ENCODE results near the gene PCDHB12.
"Not testable (repeated sequence)": the region's sequence is repeated elsewhere in the genome, so short reads cannot be mapped to it uniquely, and the experiment has no call there.

PCDHB12 gene

DNA sequence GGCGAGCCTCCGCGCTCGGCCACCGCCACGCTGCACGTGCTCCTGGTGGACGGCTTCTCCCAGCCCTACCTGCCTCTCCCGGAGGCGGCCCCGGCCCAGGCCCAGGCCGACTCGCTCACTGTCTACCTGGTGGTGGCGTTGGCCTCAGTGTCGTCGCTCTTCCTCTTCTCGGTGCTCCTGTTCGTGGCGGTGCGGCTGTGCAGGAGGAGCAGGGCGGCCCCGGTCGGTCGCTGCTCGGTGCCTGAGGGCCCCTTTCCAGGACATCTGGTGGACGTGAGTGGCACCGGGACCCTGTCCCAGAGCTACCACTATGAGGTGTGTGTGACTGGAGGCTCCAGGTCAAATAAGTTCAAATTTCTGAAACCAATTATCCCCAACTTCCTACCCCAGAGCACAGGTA, 2.3 kb downstream of the PCDHB12 start:
- DNase-seq, result not testable (repeated sequence)

DNA sequence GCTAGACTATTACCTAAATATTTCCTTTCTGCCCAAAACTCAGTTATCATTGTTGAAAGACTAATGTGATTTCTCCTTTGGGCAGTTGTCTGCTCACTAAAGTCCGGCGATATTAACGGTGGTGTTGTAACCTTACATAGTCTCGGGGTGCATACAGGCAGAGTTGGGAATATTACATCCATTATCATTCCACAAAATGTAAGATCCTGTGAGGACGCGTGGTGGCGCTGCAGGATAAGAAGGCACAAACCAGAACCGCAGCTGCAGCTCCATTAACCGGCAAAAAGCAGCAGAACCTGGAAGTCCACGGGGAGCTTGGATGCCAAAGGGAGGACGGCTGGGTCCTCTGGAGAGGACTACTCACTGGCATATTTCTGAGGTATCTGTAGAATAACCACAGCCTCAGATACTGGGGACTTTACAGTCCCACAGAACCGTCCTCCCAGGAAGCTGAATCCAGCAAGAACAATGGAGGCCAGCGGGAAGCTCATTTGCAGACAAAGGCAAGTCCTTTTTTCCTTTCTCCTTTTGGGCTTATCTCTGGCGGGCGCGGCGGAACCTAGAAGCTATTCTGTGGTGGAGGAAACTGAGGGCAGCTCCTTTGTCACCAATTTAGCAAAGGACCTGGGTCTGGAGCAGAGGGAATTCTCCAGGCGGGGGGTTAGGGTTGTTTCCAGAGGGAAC, 5.3 kb downstream of the PCDHB12 start, which contains the start of gene PCDHB13:
PCDHB13 (plus strand) TSS at position 264 of the 684 bp plus-strand sequence; CDS start at position 469, 205 bp downstream.
- DNase-seq, result not testable (repeated sequence)

DNA sequence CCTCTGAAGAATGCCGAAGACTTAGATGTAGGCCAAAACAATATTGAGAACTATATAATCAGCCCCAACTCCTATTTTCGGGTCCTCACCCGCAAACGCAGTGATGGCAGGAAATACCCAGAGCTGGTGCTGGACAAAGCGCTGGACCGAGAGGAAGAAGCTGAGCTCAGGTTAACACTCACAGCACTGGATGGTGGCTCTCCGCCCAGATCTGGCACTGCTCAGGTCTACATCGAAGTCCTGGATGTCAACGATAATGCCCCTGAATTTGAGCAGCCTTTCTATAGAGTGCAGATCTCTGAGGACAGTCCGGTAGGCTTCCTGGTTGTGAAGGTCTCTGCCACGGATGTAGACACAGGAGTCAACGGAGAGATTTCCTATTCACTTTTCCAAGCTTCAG, 6.1 kb downstream of the PCDHB12 start:
- DNase-seq, result not testable (repeated sequence)

DNA sequence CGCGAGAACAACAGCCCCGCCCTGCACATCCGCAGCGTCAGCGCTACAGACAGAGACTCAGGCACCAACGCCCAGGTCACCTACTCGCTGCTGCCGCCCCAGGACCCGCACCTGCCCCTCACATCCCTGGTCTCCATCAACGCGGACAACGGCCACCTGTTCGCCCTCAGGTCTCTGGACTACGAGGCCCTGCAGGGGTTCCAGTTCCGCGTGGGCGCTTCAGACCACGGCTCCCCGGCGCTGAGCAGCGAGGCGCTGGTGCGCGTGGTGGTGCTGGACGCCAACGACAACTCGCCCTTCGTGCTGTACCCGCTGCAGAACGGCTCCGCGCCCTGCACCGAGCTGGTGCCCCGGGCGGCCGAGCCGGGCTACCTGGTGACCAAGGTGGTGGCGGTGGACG, 7.0 kb downstream of the PCDHB12 start:
- DNase-seq, result not testable (repeated sequence)

DNA sequence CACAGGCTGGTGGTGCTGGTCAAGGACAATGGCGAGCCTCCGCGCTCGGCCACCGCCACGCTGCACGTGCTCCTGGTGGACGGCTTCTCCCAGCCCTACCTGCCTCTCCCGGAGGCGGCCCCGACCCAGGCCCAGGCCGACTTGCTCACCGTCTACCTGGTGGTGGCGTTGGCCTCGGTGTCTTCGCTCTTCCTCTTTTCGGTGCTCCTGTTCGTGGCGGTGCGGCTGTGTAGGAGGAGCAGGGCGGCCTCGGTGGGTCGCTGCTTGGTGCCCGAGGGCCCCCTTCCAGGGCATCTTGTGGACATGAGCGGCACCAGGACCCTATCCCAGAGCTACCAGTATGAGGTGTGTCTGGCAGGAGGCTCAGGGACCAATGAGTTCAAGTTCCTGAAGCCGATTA, 7.5 kb downstream of the PCDHB12 start:
- not testable (repeated sequence) for DNase-seq

DNA sequence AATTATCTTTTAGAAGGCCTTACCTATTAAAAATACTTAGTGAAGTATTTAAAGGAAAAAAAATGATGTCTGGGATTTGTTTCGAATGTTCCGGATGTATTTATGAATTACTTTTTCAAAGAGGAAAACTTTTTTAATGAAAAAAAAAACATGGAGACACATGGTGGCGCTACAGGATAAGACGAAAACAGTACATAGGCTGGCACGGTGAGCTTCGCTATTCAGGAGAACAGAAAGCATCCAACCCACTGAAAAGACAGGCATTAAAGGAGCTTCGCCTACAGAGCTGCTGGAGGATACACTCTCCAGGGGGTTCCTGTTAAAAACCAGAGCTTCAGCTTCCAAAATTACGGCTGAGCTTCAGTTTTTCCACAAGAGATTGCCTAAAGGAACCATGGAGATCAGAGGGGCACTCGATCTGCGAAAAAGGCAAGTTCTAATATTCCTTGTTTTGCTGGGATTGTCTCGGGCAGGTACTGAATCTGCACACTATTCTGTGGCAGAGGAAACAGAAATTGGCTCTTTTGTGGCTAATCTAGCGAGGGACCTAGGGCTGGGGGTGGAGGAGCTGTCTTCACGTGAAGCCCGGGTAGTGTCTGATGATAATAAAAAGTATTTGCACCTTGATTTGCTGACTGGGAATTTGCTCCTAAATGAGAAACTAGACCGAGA, 14.7 kb downstream of the PCDHB12 start, which contains the start of gene PCDHB14:
PCDHB14 (plus strand) TSS at position 232 of the 672 bp plus-strand sequence; CDS start at position 395, 163 bp downstream.
- DNase-seq, result peak; percentile 58

DNA sequence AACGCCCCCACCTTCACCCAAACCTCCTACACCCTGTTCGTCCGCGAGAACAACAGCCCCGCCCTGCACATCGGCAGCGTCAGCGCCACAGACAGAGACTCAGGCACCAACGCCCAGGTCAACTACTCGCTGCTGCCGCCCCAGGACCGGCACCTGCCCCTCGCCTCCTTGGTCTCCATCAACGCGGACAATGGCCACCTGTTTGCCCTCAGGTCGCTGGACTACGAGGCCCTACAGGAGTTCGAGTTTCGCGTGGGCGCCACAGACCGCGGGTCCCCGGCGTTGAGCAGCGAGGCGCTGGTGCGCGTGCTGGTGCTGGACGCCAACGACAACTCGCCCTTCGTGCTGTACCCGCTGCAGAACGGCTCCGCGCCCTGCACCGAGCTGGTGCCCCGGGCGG, 16.3 kb downstream of the PCDHB12 start:
- not testable (repeated sequence) for DNase-seq

DNA sequence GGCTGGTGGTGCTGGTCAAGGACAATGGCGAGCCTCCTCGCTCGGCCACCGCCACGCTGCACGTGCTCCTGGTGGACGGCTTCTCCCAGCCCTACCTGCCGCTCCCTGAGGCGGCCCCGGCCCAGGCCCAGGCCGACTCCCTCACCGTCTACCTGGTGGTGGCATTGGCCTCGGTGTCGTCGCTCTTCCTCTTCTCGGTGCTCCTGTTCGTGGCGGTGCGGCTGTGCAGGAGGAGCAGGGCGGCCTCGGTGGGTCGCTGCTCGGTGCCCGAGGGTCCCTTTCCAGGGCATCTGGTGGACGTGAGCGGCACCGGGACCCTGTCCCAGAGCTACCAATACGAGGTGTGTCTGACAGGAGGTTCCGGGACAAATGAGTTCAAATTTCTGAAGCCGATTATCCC, 16.9 kb downstream of the PCDHB12 start:
- not testable (repeated sequence) for DNase-seq

DNA sequence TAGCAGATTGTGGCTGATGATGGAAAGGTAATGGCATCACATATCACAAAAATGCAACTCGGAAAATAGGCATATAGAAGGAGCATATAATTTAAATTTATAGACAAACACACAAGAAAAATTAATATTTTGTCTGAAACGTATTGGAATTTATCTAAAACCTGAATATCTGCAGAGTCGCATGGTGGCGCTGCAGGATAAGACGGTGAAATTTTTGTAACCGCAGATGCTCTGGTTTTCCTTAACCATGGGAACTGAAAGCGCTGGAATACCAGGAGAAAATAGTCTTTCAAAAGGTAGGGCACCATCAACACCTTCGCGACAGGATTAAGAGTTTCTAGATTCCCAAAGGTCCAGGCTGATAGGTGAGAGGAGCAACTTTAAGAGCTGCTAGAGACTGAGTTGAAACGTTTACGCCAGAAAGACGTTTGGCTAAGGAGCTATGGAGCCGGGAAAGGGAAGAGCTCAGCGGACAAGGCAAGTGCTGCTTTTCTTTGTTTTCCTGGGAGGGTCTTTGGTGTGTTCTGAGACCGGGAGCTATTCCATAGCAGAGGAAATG, 25.7 kb downstream of the PCDHB12 start:
- no peak for DNase-seq

DNA sequence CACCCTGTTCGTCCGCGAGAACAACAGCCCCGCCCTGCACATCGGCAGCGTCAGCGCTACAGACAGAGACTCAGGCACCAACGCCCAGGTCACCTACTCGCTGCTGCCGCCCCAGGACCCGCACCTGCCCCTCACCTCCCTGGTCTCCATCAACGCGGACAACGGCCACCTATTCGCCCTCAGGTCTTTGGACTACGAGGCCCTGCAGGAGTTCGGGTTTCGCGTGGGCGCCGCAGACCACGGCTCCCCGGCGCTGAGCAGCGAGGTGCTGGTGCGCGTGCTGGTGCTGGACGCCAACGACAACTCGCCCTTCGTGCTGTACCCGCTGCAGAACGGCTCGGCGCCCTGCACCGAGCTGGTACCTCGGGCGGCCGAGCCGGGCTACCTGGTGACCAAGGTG, 27.4 kb downstream of the PCDHB12 start:
- not testable (repeated sequence) for DNase-seq

DNA sequence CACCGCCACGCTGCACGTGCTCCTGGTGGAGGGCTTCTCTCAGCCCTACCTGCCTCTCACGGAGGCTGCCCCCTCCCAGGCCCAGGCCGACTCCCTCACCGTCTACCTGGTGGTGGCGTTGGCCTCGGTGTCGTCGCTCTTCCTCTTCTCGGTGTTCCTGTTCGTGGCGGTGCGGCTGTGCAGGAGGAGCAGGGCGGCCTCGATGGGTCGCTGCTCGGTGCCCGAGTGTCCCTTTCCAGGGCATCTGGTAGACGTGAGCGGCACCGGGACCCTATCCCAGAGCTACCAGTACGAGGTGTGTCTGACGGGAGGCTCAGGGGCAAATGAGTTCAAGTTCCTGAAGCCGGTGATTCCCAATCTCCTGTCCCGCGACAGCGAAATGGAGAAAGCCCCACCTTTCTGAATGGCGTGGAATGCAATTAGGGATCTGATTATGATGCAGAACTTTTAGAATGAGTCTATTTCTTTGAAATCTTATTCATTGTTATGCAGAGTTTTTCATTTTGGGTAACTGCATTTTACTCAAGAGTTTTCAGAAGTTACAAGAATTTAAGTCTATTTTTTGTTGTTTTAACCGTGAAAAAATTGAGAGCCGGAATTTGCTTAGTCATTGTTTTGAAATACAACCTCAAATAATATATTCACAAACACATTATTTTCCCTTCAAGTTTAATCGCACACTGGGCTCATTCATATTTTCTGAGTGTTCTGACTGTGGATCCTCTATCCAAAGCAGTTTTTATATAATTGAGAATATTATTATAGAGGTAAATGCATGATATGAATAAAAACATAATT, 28.2 kb downstream of the PCDHB12 start:
- no peak for DNase-seq

DNA sequence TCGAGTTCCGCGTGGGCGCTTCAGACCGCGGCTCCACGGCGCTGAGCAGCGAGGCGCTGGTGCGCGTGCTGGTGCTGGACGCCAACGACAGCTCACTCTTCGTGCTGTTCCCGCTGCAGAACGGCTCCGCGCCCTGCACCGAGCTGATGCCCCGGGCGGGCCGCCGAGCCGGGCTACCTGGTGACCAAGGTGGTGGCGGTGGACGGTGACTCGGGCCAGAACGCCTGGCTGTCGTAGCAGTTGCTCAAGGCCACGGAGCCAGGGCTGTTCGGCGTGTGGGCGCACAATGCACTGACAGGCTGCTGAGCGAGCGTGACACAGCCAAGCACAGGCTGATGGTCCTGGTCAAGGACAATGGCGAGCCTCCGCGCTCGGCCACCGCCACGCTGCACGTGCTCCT, 33.0 kb downstream of the PCDHB12 start:
- no peak for DNase-seq

DNA sequence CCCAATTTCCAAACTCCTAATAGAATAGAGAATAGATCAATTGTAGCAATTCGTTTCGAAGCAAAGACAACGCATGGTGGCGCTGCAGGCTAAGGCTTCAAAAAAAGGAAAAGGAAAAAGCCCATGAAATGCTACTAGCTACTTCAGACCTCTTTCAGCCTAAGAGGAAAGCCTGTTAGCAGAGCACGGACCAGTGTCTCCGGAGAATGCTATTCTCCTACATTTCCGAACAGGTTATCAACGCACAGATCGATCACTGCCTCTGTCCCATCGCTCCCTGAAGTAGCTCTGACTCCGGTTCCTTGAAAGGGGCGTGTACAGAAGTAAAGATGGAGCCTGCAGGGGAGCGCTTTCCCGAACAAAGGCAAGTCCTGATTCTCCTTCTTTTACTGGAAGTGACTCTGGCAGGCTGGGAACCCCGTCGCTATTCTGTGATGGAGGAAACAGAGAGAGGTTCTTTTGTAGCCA, 36.8 kb downstream of the PCDHB12 start, which contains the start of gene PCDHB15:
PCDHB15 (plus strand) TSS at position 146 of the 468 bp plus-strand sequence; CDS start at position 330, 184 bp downstream.
- no peak for DNase-seq

DNA sequence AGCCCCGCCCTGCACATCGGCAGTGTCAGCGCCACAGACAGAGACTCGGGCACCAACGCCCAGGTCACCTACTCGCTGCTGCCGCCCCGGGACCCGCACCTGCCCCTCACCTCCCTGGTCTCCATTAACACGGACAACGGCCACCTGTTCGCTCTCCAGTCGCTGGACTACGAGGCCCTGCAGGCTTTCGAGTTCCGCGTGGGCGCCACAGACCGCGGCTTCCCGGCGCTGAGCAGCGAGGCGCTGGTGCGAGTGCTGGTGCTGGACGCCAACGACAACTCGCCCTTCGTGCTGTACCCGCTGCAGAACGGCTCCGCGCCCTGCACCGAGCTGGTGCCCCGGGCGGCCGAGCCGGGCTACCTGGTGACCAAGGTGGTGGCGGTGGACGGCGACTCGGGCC, 38.5 kb downstream of the PCDHB12 start:
- not testable (repeated sequence) for DNase-seq

DNA sequence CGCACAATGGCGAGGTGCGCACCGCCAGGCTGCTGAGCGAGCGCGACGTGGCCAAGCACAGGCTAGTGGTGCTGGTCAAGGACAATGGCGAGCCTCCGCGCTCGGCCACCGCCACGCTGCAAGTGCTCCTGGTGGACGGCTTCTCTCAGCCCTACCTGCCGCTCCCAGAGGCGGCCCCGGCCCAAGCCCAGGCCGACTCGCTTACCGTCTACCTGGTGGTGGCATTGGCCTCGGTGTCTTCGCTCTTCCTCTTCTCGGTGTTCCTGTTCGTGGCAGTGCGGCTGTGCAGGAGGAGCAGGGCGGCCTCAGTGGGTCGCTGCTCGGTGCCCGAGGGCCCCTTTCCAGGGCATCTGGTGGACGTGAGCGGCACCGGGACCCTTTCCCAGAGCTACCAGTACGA, 38.9 kb downstream of the PCDHB12 start:
- not testable (repeated sequence) for DNase-seq

DNA sequence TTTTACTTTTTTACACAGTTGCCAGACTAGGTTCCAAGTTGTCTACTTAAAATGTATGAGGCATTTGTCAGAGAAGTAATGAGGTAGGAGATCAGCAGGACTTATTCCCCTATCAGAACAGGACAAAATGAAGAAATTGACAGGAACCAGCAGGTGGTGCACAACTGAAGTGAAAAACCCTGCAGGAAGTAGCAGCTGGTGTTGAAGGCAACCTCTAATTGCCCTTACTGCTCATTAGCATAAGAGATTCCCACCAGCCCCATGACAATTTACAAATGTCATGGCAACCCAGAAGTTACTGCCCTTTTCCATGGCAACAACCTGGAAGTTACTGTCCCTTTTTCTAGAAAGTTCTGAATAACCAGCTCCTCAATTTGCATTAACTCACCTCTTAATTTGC, 42.1 kb downstream of the PCDHB12 start:
- DNase-seq, result no peak

DNA sequence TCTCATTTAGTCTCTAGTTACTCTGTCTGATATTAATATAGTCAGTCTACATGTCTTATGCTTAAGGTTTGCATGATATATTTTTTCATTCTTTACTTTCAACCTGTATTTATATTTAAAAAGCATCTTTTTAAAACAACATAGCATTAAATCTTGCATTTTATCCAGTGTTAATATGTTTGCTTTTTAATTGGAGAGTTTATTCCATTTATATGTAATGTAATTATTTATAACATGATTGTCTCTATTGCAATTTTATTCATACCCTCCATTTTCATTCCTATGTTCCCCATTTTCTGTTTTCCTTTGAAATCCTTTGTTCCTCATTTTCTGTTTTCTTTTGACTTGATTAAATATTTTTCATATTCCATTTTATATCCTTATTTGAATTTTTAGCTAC, 49.9 kb downstream of the PCDHB12 start:
- no peak for DNase-seq

DNA sequence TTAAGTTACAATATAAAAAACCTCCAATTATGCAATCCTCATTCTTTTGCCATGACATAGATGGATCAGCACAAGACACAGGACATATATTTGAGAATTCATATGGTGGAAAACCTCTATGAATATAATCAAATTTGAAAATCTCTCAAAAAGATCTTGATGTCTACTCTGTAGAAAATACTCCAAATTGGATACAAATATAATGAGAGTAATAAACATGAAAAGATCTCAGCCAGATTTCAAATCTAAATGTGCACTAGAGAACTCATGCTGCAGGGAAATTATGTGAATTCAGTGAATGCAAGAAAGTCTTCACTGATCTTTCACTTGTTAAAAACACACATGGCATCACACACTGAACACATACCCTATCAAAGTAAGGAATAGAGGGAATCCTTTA, 50.4 kb downstream of the PCDHB12 start:
- no peak for DNase-seq

DNA sequence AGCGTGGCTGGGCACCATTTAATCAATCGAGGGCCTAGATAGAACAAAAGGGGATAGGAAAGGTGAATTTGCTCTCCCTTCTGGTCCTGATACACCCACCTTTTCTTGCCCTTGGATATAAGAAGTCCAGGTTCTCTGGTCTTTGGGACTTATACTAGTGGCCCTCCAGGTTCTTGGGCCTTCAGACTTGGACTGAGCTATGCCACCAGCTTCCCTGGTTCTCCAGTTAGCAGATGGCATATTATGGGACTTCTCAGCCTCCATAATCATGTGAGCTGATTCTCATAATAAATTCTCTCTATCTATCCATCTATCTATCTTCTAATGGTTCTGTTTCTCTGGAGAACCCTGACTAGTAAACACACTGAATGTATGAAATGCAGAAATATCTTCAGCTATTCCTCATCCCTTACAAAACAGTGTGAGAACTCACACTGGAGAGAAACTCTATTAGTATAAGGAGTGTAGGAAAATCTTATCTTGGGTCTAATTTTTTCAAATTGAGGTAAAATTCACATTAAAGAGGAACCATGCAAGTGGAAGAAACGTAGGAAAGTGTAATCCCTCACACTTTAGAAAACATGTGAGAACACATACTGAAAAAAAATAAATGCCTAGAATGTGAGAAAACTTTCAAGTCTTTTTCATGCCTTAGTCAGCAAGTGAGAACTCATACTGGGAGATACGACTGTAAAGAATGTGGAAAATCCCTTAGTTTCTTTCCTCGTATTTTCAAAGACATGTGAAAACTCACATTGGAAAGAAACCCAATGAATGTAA, 52.1 kb downstream of the PCDHB12 start:
- peak; percentile 0 for DNase-seq

DNA sequence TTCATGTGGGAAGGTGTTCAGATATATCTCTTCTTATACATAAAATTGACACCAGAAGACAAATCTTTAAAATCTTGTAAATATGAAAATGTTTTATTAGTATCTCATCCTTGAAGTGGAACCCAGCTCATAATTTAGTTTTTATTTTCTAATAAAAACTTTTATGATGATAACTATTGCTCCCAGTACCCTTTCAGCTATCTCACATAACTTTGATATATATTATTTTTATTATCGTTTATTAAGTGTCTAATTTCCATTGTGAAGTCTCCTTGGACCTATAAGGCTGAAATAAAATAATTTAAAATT, 52.7 kb downstream of the PCDHB12 start:
- DNase-seq, result no peak
